Measurements from ENCODE around the gene CEP250. TPM values are rescaled to one million over a fixed set of nuclear protein-coding genes. Genes with fewer than 3 reads are reported as not detected.
A peak's percentile ranks its signal among the peaks of the same experiment; 100 is the strongest.

Gene CEP250
- total RNA-seq, 2 experiments from 2014 or later: 68.6 to 86.9 TPM

DNA sequence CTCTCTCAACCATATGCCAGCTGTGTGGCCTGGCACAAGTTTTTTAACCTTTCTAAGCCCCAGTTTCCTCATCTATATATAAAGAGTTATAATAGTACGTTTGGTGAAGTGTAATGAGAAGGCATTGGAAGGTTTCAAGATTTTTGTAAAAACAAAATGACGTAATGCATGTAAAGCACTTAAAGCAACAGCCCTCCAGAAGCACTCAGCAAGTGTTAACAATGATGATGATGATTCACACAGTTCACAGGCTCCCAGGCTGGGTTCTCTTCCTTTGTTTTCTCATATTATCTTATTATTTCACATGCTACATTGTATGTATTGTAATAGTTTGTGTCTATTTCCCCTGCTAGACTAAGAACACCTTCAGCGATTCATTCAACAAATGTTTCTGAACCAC lies 6.2 kb downstream of the CEP250 start:
- H3K4me3 Mint-ChIP-seq: no peak overlapping the region
- DNase-seq (no peak), ATAC-seq (no peak)
- H3K27ac Mint-ChIP-seq: no peak overlapping the region
- no peaks in the 10 kb centered on the region for H3K9me3 Mint-ChIP-seq (ENCODE audit: low read depth)
- H3K27me3 Mint-ChIP-seq: no peaks in the 10 kb centered on the region
- H3K36me3 Mint-ChIP-seq: peaks cover 7% of the 10 kb centered on the region
- CTCF ChIA-PET: interaction anchor here (2.3 to 3.4 kb wide), 2 partner anchors 13 to 159 kb away, joined by 9 to 21 read pairs; no protein-coding TSS in a partner anchor
- H3K4me1 Mint-ChIP-seq: peaks cover 15% of the 10 kb centered on the region

DNA sequence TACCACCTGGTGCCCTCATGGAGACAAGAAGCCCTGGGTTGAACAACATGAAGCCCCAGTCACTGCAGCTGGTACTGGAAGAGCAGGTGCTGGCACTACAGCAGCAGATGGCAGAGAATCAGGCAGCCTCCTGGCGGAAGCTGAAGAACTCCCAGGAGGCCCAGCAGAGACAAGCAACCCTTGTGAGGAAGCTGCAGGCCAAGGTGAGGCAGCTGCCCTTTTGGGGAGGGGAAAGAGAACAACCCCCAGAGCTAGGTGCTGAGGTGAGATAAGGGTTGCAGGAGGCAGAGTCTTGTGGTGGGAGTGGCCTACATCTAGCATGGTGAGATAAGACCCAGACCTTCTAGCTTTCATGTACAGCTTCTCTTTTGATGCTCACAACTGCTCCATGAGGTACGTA lies 7.0 kb downstream of the CEP250 start:
- H3K4me1 Mint-ChIP-seq: peaks cover 15% of the 10 kb centered on the region
- H3K27ac Mint-ChIP-seq: no peak overlapping the region
- peaks cover 7% of the 10 kb centered on the region for H3K36me3 Mint-ChIP-seq
- no peak for DNase-seq
- H3K27me3 Mint-ChIP-seq: no peaks in the 10 kb centered on the region
- no peak overlapping the region for H3K4me3 Mint-ChIP-seq
- CTCF ChIA-PET: interaction anchor here (0.5 to 3.4 kb wide), 6 partner anchors 12 to 264 kb away, joined by 3 to 21 read pairs (median 7); no protein-coding TSS in a partner anchor
- H3K9me3 Mint-ChIP-seq (ENCODE audit: low read depth): no peaks in the 10 kb centered on the region
- no peak for ATAC-seq

DNA sequence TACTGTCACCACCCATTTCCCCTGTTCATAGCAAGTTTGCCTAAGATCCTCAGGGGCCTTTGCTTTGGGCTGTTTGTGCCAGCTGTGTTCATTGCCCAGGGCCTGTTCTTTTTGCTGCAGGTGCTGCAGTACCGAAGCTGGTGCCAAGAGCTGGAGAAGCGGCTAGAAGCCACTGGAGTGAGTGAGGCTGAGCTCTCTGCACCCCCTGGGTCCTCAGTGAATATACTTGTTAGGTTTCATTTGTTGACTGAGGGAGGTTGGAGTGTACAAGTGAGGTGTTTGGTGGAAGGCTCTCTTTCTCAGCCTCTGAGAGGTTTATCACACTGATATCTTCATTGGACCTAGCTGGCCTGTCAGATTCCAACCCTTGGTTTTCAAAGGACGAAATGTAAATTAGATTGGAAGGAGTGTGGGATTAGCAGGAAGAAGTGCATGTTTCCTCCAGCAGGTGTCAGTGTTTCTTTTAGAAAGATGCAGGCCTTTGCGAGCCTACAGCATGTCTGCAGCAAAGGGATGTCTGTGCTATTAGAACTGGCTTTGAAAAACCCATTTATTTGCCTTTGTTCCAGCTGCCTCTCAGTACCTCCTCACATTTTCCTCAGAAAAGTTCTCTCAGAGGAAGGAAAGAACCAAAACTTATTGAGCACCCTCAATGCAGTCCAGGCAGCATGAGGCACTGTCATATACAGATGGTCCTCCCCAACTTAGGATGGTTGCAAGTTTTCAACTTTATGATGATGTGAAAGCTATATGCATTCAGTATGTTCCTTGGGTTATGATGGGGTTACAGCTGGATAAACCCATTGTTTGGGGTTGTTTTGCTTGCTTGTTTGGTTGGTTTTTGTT lies 8.3 kb downstream of the CEP250 start:
- peaks cover 6% of the 10 kb centered on the region for H3K36me3 Mint-ChIP-seq
- no peaks in the 10 kb centered on the region for H3K9me3 Mint-ChIP-seq (ENCODE audit: low read depth)
- DNase-seq (peak; percentile 73), ATAC-seq (peak; percentile 92)
- H3K4me1 Mint-ChIP-seq: peaks cover 10% of the 10 kb centered on the region
- peak overlapping the region; percentile 61 for H3K27ac Mint-ChIP-seq
- no peak overlapping the region for H3K4me3 Mint-ChIP-seq
- no peaks in the 10 kb centered on the region for H3K27me3 Mint-ChIP-seq
- CTCF ChIA-PET: interaction anchor here (0.6 to 3.4 kb wide), 20 partner anchors 9 to 675 kb away, joined by 3 to 21 read pairs (median 4); partner anchors contain the start of genes CEP250 and SPAG4

DNA sequence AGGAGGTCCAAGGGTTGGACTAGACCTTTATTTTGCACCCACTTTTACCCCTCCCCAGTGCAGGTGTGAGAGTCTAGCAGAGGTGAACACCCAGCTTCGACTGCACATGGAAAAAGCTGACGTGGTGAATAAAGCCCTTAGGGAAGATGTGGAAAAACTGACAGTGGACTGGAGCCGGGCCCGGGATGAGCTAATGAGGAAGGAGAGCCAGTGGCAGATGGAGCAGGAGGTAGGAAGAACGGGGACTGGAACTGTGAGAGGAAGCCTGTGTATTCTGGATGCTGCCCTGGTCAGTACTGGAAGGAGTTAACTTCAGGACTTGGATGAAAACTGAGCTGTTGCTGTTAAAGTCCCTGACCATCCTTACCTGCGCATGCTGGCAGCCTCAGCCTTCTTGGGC lies 10.6 kb downstream of the CEP250 start:
- no peak for DNase-seq
- ATAC-seq: no peak
- no peaks in the 10 kb centered on the region for H3K9me3 Mint-ChIP-seq (ENCODE audit: low read depth)
- H3K4me1 Mint-ChIP-seq: peaks cover 6% of the 10 kb centered on the region
- H3K36me3 Mint-ChIP-seq: peaks cover 4% of the 10 kb centered on the region
- no peak overlapping the region for H3K4me3 Mint-ChIP-seq
- H3K27ac Mint-ChIP-seq: no peak overlapping the region
- H3K27me3 Mint-ChIP-seq: no peaks in the 10 kb centered on the region
- CTCF ChIA-PET: interaction anchor here (0.9 to 1.8 kb wide), 7 partner anchors 10 to 135 kb away, joined by 3 to 10 read pairs (median 3); partner anchors contain the start of gene CEP250

DNA sequence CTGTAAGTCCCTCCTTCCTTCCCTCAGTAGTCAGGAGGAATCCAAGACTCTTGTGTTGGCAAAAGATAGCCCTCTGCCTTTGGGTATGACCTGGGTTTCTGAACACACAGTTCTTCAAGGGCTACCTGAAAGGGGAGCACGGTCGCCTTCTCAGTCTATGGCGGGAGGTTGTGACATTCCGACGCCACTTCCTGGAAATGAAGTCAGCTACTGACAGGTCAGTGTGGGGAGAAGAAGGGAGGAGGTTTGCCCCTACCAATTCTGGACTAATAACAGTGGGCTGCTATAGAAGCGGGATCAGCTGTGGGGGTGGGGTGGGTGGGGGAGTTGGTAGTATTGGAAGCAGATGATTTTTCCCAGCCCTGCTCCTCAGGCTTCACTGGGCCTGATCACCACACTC lies 11.5 kb downstream of the CEP250 start:
- DNase-seq (no peak), ATAC-seq (no peak)
- H3K27me3 Mint-ChIP-seq: no peaks in the 10 kb centered on the region
- H3K36me3 Mint-ChIP-seq: peaks cover 4% of the 10 kb centered on the region
- H3K27ac Mint-ChIP-seq: no peak overlapping the region
- CTCF ChIA-PET: interaction anchor here (1.0 to 1.8 kb wide), 5 partner anchors 11 to 138 kb away, joined by 3 to 10 read pairs (median 3); partner anchors contain the start of gene CEP250
- peaks cover 6% of the 10 kb centered on the region for H3K4me1 Mint-ChIP-seq
- H3K9me3 Mint-ChIP-seq (ENCODE audit: low read depth): no peaks in the 10 kb centered on the region
- no peak overlapping the region for H3K4me3 Mint-ChIP-seq

GRCh38 chr20:35467339-35468224 lies 12.2 kb downstream of the CEP250 start:
- H3K4me1 Mint-ChIP-seq: peaks cover 6% of the 10 kb centered on the region
- ATAC-seq (no peak), DNase-seq (no peak)
- no peak overlapping the region for H3K27ac Mint-ChIP-seq
- H3K4me3 Mint-ChIP-seq: no peak overlapping the region
- CTCF ChIA-PET: interaction anchor here (0.7 to 1.8 kb wide), 4 partner anchors 11 to 188 kb away, joined by 3 to 10 read pairs (median 4); partner anchors contain the start of gene CEP250
- H3K36me3 Mint-ChIP-seq: peaks cover 5% of the 10 kb centered on the region
- no peaks in the 10 kb centered on the region for H3K9me3 Mint-ChIP-seq (ENCODE audit: low read depth)
- H3K27me3 Mint-ChIP-seq: no peaks in the 10 kb centered on the region

- DNase-seq: no peak
- Mint-ChIP-seq H3K9me3 (ENCODE audit: low read depth) (no peaks in the 10 kb centered on the region), H3K27ac (no peak overlapping the region), H3K27me3 (no peaks in the 10 kb centered on the region), H3K4me1 (peaks cover 1% of the 10 kb centered on the region), H3K4me3 (no peak overlapping the region), H3K36me3 (peaks cover 6% of the 10 kb centered on the region)
- ATAC-seq: no peak
- CTCF ChIA-PET: interaction anchor here (1.4 to 2.0 kb wide), 2 partner anchors 12 to 21 kb away, joined by 3 to 9 read pairs; no protein-coding TSS in a partner anchor
Measured at GRCh38 chr20:35468671-35469334, 13.4 kb downstream of the CEP250 start.

DNA sequence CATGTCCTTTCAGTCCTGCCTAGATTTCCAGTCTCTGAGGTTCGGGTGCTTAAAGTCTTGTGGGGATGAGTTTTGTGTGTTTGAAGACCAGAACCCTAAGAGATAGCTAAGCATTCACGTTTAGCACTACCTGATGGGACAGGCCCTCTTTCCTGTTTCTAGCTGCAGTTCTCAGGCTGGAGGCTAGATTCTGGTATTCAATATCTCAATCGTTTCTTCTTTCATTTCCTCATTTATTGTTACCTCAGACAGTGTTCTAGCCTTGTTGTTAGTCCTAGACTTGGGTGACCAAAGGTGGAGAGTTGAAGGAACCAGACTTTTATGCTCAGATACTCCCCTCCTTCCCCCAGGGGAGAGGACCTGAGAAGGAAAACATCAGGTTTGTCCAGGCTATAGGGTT lies 16.8 kb downstream of the CEP250 start:
- Mint-ChIP-seq H3K36me3 (peaks cover 6% of the 10 kb centered on the region), H3K27ac (no peak overlapping the region), H3K27me3 (no peaks in the 10 kb centered on the region), H3K4me1 (no peaks in the 10 kb centered on the region), H3K9me3 (ENCODE audit: low read depth) (no peaks in the 10 kb centered on the region), H3K4me3 (no peak overlapping the region)
- CTCF ChIA-PET: no interaction called here
- no peak for DNase-seq
- no peak for ATAC-seq

DNA sequence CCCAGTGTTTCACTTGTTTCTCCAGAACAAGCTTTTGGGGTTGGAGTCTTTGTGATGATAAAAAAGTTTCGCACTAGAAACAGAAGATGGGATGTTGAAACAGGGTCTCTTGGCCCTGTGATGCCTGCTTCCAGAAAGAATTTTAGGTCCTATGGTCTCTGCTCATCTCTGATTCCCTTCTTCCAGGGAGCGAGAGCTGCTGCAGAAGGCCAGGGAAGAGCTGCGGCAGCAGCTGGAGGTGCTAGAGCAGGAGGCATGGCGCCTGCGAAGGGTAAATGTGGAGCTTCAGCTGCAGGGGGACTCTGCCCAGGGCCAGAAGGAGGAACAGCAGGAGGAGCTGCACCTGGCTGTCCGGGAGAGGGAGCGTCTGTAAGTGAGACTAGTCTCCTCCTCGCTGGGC lies 18.3 kb downstream of the CEP250 start:
- Mint-ChIP-seq H3K36me3 (peaks cover 12% of the 10 kb centered on the region), H3K27me3 (no peaks in the 10 kb centered on the region), H3K4me1 (no peaks in the 10 kb centered on the region), H3K27ac (no peak overlapping the region), H3K4me3 (no peak overlapping the region), H3K9me3 (ENCODE audit: low read depth) (no peaks in the 10 kb centered on the region)
- CTCF ChIA-PET: interaction anchor here (2.9 kb wide), 1 partner anchor 11 kb away, joined by 21 read pairs; no protein-coding TSS in a partner anchor
- DNase-seq (no peak), ATAC-seq (no peak)

- H3K4me3 Mint-ChIP-seq: no peak overlapping the region
- H3K27ac Mint-ChIP-seq: no peak overlapping the region
- CTCF ChIA-PET: interaction anchor here (2.9 kb wide), 1 partner anchor 11 kb away, joined by 21 read pairs; no protein-coding TSS in a partner anchor
- H3K9me3 Mint-ChIP-seq (ENCODE audit: low read depth): no peaks in the 10 kb centered on the region
- H3K36me3 Mint-ChIP-seq: peaks cover 14% of the 10 kb centered on the region
- ATAC-seq (no peak), DNase-seq (no peak)
- no peaks in the 10 kb centered on the region for H3K4me1 Mint-ChIP-seq
- H3K27me3 Mint-ChIP-seq: no peaks in the 10 kb centered on the region
Measured at GRCh38 chr20:35474303-35474871, 19.0 kb downstream of the CEP250 start.

GRCh38 chr20:35476288-35476687 lies 20.9 kb downstream of the CEP250 start:
- no peaks in the 10 kb centered on the region for H3K4me1 Mint-ChIP-seq
- no peak overlapping the region for H3K27ac Mint-ChIP-seq
- DNase-seq (no peak), ATAC-seq (no peak)
- CTCF ChIA-PET: no interaction called here
- H3K27me3 Mint-ChIP-seq: no peaks in the 10 kb centered on the region
- peaks cover 21% of the 10 kb centered on the region for H3K36me3 Mint-ChIP-seq
- no peak overlapping the region for H3K4me3 Mint-ChIP-seq
- no peaks in the 10 kb centered on the region for H3K9me3 Mint-ChIP-seq (ENCODE audit: low read depth)

GRCh38 chr20:35478804-35479472 lies 23.5 kb downstream of the CEP250 start:
- CTCF ChIA-PET: interaction anchor here (1.0 to 1.3 kb wide), 6 partner anchors 9 to 24 kb away, joined by 3 to 6 read pairs (median 4); no protein-coding TSS in a partner anchor
- DNase-seq (no peak), ATAC-seq (no peak)
- Mint-ChIP-seq H3K27ac (no peak overlapping the region), H3K4me1 (peaks cover 1% of the 10 kb centered on the region), H3K9me3 (ENCODE audit: low read depth) (no peaks in the 10 kb centered on the region), H3K36me3 (peaks cover 24% of the 10 kb centered on the region), H3K27me3 (no peaks in the 10 kb centered on the region), H3K4me3 (no peak overlapping the region)

All from activated CD8-positive, alpha-beta memory T cell treated with anti-CD3 and anti-CD28 coated beads, Interleukin-2, amount 10 ng/mL, durations not matched to agents 7 days and 5 days (primary cell).